GM19397 (cell line): Measurements from ENCODE around the gene EFNA1.
A peak's percentile ranks its signal among the peaks of the same experiment; 100 is the strongest.

Experiments
- ATAC-seq: cut with Tn5 transposase; IDR thresholded peaks from one replicate; pipeline ENCODE4 v1.9.1; 2021; ENCODE audit warnings: mild to moderate bottlenecking, moderate library complexity; ENCODE audit not compliant: unreplicated experiment

The EFNA1 gene, protein sequence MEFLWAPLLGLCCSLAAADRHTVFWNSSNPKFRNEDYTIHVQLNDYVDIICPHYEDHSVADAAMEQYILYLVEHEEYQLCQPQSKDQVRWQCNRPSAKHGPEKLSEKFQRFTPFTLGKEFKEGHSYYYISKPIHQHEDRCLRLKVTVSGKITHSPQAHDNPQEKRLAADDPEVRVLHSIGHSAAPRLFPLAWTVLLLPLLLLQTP

DNA sequence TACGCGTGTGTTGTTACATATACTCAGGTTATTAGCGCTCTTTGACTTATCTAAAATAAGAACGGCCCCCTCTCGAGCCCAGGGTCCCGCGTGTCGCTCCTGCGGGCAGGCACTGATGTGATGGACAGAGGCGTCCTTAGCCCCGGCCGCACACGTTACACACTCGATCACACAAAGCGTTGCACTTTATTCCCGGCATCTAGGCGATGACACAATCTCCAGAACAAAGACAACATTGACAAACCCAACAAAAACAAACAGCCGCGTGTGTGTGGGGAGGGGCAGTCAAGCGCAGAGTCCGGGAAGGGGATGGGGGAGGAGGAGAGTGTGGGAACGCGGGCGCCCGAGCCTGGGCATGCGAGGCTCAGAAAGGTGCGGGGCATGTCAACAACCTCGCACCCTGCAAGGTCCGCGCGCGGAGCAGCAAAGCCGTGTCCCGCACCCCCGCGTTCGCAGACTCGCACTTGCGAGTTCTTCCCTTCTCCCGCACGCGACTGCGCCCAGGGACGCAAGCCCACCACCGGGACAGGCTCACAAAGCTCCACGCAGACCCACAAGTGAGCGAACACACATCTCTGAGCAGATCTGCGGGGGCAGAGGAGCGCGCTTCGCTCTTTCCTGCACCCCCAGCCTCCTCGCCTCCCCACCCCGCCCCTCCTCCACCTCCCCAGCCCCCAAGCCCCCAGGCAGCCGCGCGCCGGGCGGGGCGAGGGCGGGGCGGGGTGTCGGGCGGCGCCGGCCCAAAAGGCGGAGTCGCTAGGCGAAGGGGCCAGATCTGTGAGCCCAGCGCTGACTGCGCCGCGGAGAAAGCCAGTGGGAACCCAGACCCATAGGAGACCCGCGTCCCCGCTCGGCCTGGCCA, at the start of gene EFNA1:
TSS of gene EFNA1 (plus strand) at position 772 of the 862 bp plus-strand sequence. CDS start 102 bp downstream, outside the sequence.
- ATAC-seq: no peak

DNA sequence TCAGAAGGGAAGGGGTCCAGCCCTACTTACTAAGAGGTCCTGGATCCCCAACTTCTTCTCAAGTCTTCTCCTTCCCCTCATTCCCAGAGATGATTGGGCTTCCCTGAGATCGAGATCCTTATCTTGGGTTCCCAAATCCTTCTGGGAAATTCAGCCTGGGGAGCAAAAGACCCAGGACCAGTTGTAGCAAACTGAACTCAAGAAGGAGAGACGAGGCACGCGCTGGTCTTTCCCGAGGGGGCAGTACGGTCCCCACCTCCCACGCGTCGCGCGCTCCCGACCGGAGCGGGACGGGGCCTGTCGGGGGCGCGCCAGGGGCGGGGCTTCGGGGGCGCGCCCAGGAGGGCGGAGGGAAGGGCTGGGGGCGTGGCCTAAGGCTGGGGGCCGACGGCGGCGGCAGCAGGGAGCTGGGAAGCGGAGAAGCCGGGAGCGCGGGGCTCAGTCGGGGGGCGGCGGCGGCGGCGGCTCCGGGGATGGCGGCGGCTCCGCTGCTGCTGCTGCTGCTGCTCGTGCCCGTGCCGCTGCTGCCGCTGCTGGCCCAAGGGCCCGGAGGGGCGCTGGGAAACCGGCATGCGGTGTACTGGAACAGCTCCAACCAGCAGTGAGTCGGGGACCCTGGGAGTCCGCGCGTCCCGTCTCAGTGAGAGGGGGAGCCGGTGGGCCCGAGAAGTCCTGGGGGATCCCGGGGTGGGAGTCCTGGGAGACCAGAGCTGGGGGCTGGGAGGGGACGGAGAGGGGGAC, 49.0 kb upstream of the EFNA1 start, which contains the start of gene EFNA3:
TSS of gene EFNA3 (plus strand) at position 369 of the 741 bp plus-strand sequence. CDS start at position 474, 105 bp downstream.
- no peak for ATAC-seq

DNA sequence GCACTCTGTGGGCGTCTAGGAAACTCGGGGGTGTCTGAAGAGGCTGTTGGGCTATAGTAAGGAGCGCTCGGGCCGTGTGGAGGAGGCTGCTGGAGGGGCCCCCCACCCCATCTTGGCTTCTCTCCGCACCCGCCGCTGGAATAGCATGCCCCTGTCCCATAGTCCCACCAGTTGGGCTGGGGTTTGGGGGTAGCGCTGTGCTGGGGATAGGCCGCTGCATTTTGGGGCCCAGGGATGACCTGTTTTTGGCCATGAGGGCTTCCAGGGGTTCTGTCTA, 48.5 kb upstream of the EFNA1 start:
- no peak for ATAC-seq

DNA sequence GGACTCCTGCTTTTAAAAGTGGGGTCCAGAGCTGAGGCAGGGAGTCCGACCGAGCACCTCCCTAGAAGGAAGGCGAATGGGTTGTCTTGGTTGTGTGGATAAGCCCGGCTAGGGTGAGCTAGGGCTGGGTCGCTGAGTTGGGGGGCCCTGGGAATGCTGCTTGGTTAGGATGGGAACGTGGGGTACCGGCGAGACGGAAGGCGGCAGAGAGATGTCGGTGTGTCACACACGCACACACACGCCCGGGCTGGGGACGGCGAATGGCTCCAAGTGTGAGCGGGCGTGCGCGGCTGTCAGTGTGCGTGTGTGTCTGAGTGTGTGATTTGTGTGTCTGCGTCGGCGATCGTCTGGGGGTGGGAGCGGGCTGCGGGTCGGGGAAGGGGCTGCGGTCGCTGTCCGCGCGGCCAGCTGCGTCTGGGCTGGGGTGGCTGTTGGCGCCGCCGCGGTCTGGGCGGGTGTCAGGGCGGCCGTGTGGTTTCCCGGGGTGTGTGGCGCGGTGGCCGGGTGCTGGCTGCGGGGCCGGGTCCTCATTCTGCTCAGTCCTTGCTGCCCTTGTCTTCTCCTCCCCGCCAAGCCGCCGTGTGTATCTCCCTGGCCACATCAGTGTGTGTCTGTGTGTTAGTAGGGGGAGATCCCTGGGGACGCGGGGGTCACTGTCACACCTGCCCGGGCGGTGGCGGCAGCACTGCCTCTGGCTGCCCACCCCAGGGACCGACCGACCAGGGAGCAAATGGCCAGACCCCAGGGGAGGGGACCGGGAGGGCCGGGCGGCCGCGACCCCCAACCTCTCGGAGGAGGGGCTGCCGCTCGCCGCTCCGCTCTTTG, 48.0 kb upstream of the EFNA1 start:
- no peak for ATAC-seq

DNA sequence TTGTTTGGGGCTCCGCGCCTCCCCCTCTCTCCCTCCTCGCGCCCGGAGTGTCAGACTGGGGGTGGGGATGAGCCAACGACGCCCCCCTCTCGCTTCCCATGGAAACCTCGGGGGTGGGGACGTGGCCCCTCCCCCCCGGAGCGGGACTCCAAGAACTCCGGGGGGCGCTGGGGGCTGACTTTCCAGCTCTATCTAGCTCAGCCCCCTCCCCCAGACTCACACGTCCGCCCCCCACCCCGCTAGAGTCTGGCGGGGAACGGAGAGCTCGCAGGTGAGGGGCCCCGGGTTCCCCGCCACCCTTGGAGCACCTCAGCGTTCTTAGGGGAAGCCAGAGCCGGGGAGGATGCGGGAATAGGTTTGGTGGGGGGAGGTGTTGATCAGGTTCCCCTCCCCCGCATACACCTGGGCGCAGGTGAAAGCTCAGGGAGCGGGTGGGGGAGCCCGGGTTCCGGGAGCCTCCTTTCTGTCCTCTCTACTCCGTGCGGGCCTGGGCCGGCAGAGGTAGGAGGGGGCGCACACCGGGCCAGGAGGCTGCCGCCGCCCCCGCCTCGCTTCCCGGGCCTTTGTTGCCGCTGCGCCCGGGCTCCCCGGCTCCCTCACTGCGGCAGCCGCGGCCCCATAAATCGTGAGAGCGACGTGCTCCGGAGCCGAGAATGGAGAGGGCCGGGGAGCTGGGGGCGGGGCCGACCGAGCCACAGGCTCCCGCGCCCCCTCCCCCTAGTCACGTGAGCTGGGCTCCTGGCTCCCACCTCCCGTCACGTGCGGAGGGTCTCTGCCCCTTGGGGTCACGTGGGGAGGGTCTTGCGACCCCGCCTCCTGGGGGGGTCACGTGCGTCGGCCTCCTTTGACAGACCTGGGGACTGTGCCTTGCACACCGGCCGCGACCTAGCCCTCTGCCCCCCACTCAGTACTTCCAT, 47.1 kb upstream of the EFNA1 start:
- ATAC-seq: no peak

DNA sequence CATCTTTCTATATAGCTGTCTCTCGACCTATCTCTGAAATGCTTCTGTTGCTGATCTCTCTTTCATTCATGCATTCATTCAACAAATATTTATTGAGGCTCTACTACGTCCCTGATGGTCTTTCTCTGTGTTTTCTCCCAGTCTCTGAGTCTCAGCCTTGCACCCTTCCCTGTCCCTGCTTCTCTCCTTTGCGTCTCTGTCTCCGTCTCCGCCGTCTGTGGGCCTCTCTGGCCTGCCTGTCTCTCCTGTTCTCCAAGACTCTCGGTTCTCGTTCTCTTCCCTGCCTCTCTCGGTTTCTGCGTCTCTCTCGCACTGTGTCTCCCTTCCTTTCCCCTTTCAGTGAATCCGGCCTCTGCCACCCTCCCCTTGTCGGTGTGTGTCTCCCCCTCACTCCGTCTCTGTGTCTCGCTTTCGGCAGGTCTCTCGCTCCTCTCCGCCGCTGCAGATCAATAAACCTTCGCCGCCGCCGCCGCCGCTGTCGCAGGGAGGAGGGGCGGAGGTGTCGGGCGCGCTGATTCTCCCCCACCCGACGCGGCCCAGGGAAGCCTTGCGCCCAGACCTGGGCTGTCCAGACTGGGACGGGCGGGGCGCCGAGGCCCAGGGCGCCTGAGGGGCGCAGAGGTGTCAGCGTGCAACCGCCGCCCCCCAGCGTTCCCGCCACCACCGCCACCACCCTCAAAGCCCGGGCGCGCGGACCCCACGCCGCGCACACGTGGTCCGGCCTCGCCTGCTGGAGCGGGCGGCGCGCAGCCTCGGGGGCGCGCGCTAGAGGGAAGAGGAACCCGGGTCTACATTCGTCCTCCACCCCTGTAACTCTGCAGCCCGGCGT, 46.0 kb upstream of the EFNA1 start:
- ATAC-seq: no peak

DNA sequence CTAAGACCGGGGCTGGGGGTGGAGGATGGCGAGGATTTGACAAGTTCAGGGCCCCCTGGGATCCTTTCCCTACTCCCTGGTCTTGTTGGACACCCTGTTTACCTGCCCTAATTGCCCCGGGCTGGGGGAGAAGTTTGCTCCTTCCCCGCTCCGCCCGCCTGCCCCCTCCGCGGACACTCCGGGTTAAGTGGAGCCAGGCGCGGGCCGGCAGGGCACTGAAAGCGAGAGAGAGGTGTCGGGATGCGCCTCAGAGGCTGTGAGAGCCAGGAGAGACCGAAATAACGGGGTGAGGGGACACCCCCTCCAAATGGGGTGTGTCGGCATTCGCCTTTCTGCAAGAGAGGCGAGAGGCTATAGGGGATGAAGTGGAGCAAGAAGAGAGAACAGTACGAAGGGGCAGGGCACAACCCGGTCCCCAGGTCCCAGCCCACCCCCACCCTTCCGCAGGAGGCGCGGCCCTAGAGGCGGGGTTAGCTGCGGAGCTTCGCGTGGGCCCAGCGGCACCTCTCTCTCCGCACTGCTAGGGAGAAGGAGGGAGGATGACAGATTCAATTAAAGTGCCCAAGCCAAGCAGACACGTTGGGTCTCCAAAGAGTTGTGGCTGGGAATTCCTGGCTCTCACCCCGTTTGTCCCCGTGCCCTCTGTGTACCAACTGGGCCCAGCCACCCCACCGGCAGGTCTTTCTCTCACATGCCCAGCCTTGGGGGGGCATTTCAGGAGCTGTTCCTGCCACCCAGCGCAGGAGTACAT, 45.2 kb upstream of the EFNA1 start:
- no peak for ATAC-seq

DNA sequence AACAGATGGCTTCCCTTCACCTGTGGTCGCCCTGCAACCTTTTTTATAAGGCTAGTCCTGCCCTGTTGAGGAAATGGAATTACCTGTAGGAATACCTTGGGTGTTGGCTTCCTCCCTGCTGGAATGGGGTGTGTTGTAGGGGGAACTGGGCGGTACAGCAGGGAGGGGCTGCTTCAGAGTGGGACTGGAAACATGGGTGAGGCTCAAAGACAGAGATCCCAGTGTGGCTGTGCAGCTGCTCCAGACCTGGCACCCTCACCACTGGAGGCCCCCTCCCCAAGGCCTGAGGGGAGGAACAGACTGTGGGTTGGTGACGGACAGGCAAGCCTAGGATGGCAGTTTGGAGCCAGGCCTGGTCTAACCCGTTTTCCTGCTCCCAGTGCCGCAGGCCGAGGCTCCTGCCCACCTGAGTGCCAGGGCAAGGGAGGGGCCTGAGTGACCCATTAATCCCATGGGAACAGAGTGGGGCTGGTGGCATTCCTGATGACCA, 44.6 kb upstream of the EFNA1 start:
- ATAC-seq: no peak

DNA sequence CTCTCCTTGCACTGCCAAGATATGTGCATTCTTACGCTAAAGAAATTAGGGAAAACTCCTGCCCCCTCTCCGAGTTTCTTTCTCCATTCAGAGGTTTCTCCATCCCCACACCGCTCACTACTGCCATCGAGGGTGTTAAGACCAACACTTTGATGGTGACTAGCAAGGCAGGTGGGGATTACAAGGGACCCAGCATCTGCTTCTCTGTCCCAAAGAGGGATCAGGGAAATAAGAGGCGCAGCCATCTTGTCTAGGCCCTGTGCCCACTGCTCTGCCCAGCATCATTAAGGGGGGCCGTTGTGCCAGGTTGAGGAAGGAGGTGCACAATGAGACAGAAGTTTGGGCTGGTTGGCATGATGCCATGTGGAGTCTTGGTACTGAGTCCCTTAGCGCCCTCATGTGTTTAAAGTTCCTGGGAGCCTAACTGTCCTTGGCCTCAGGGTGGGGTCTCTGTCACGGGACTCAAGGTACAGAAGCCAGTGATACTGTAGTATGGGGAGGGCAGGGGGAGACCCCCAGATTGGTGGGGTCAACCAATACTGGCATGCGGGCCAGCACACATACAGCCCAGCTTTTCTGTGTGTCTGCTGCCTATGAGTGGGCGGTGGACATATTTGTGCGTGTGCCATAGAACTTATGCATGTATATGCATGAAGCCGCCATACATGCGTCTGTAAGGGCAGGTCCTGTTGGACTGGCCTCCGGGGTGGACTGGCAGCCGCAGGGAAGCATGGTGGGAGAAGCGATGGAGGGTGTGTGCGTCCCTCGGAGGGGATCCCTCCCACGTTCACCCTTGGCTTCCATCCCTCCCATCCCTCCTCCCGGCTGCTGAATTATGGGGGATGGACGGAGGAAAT, 43.6 kb upstream of the EFNA1 start:
- ATAC-seq: no peak

DNA sequence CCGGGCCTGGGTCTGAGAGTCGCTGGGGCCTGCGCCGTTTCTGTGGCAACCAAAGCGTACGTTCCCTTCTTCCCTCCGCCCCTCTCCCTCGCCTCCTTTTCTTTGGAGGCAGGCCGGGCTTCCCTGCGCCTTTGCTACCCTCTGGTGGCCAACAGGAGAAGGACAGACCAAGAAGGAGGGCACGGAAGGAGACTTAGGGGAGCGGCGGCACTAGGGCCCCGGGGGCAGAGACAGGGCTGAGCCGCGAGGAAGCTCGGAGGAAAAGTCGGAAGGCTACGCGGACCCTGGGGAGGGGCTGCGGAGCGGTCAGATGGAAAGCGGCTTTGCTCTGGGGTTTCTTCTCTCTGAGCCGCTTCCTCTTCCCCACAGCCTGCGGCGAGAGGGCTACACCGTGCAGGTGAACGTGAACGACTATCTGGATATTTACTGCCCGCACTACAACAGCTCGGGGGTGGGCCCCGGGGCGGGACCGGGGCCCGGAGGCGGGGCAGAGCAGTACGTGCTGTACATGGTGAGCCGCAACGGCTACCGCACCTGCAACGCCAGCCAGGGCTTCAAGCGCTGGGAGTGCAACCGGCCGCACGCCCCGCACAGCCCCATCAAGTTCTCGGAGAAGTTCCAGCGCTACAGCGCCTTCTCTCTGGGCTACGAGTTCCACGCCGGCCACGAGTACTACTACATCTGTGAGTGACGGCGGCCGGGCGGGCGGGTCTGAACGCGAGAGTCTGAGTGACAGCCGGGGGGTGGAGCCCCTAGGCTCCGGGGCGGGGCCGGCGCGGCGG, 42.8 kb upstream of the EFNA1 start:
- peak; percentile 77 for ATAC-seq

DNA sequence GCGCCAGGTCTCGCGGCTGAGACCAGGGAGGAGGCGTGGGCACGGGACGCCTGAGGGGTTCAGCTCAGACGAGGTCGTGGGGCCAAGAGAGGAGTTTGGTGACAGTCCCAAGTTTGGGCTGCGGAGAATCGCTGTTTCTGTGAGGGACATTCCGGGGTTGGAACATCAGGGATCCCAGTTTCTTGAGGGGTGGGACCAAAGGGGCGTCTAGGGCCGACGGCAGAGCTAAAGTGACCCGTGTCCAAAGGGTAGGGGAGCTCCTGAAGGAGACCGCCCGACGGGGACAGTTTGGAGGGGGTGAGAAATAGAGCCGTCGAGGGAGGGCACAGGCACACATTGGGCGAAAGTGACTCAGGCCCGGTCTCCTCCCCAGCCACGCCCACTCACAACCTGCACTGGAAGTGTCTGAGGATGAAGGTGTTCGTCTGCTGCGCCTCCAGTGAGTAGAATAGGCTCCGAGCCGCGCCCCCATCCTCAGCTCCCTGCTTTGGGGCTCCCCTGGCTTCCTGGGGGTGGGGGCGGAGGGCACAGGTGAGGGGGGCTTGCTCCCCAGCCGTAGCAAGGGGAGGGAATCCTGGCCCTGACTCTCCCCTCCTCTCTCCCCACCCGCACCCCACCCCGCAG, 42.1 kb upstream of the EFNA1 start:
- ATAC-seq: no peak

DNA sequence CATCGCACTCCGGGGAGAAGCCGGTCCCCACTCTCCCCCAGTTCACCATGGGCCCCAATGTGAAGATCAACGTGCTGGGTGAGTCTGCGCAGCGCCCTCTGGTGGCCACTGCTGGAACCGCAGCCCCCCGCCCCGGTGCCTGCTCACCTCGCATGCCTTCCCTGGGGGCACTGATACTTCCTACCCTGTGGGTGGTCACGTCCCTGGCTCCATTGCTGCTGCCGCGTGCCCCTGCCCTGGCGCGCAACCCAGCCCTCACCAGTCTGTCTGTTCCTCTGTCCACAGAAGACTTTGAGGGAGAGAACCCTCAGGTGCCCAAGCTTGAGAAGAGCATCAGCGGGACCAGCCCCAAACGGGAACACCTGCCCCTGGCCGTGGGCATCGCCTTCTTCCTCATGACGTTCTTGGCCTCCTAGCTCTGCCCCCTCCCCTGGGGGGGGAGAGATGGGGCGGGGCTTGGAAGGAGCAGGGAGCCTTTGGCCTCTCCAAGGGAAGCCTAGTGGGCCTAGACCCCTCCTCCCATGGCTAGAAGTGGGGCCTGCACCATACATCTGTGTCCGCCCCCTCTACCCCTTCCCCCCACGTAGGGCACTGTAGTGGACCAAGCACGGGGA, 41.4 kb upstream of the EFNA1 start:
- no peak for ATAC-seq

DNA sequence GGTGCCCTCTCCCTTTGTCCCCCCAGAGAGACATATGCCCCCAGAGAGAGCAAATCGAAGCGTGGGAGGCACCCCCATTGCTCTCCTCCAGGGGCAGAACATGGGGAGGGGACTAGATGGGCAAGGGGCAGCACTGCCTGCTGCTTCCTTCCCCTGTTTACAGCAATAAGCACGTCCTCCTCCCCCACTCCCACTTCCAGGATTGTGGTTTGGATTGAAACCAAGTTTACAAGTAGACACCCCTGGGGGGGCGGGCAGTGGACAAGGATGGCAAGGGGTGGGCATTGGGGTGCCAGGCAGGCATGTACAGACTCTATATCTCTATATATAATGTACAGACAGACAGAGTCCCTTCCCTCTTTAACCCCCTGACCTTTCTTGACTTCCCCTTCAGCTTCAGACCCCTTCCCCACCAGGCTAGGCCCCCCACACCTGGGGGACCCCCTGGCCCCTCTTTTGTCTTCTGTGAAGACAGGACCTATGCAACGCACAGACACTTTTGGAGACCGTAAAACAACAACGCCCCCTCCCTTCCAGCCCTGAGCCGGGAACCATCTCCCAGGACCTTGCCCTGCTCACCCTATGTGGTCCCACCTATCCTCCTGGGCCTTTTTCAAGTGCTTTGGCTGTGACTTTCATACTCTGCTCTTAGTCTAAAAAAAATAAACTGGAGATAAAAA, 40.7 kb upstream of the EFNA1 start:
- no peak for ATAC-seq

DNA sequence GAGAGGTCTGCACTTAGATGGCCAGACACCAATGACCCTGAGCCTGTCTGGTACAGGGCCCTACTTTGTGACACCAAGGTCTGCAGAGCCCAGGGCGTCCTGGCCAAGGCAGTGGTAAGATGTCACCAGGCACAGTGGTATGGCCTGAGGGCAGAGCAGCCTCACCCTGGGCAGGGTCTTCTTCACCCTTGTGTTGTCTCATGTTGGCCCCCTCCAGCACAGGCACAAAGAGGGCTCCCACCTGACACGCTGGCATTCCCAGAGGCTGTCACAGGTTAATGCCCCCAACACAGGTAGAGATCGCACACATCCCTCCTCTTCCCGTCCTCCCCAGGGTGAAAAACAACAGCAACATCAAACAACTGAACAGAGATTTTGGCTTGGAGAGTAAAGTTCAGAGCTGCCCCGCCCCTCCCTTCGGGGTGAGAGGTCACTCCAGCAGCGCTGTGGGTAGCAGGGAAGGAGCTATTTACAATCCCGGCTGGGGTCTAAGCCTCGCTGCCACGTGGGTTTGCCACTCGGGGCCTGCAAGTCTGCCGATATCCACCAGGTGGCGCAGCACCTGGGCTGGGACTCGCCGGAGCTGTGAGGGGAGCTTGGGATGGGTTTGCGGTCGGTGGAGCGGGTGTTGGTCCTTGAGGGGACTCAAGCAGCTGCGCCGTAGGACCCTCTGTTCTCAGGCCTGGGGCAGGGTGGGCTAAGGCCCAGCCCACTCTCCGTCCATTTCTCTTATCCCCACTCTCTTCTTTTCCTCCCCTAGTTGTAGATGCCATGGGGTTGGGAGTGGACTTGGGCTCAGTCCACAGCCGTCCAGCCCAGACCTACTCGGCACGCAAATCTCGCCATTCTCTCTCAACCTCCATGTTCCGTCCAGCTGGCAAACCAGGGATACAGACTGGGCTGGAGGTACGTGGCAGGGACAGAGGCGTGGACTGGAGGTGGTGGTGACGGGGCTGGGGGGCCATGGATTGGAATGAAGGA, 36.3 kb upstream of the EFNA1 start:
- no peak for ATAC-seq
